DND-41 (cell line): Measurements from ENCODE around the gene MYLIP.

Experiments
- ATAC-seq: fragments of 200-7000 bp; cut with Tn5 transposase; 3 replicates; pipeline ENCODE4 v1.9.1; 2021; ENCODE audit warnings: low read depth; ENCODE audit not compliant: insufficient read depth
- DNase-seq: peaks from one replicate; pipeline ENCODE4 v3.0.0-alpha.2; 2020
- H2AFZ ChIP-seq: 2 replicates; pipeline ENCODE4 v1.6.0; 2012; ENCODE audit warnings: low read depth, low read length
- H3K27ac ChIP-seq: 2 replicates; pipeline ENCODE4 v1.5.1; 2012; ENCODE audit warnings: low read length, inconsistent platforms
- H3K27me3 ChIP-seq: fragments of 200-600 bp; sonication (generic); 2 replicates; pipeline ENCODE4 v1.6.0; 2012; ENCODE audit warnings: low read length, mild to moderate bottlenecking, inconsistent platforms; ENCODE audit not compliant: insufficient read depth, poor library complexity
- H3K36me3 ChIP-seq: 2 replicates; pipeline ENCODE4 v1.5.1; 2012; ENCODE audit warnings: low read length, inconsistent platforms; ENCODE audit not compliant: insufficient read depth
- H3K4me1 ChIP-seq: 2 replicates; pipeline ENCODE4 v1.5.1; 2012; ENCODE audit warnings: mild to moderate bottlenecking, low read length; ENCODE audit not compliant: insufficient read depth
- H3K4me2 ChIP-seq: 2 replicates; pipeline ENCODE4 v1.6.0; 2012; ENCODE audit warnings: mild to moderate bottlenecking, moderate library complexity, low read length, inconsistent platforms; ENCODE audit not compliant: insufficient read depth
- H3K4me3 ChIP-seq, 2 experiments: fragments of 200-600 bp in 1 of 2; shearing (Covaris generic) in 1 of 2; 2 replicates each; pipeline ENCODE4 v1.5.1; 2012 to 2016; ENCODE audit warnings: inconsistent platforms in 2 of 2, low read length in 2 of 2, mild to moderate bottlenecking in 2 of 2, low read depth in 1 of 2, moderate library complexity in 1 of 2
- H3K79me2 ChIP-seq: 2 replicates; pipeline ENCODE4 v1.6.0; 2012; ENCODE audit warnings: low read length, inconsistent platforms; ENCODE audit not compliant: insufficient read depth
- H3K9ac ChIP-seq: 2 replicates; pipeline ENCODE4 v1.6.0; 2012; ENCODE audit warnings: low read depth, mild to moderate bottlenecking, inconsistent platforms, low read length, moderate library complexity
- H3K9me3 ChIP-seq: 2 replicates; pipeline ENCODE4 v1.5.1; 2012; ENCODE audit warnings: low read length, moderate library complexity, mild to moderate bottlenecking, inconsistent platforms; ENCODE audit not compliant: insufficient read depth, severe bottlenecking
- H4K20me1 ChIP-seq: 2 replicates; pipeline ENCODE4 v1.6.0; 2012; ENCODE audit warnings: low read length; ENCODE audit not compliant: insufficient read depth
- EZH2 ChIP-seq: IDR thresholded peaks from 3 replicates; pipeline ENCODE4 v1.6.1; 2012; ENCODE audit warnings: borderline replicate concordance, low read depth, mild to moderate bottlenecking, moderate library complexity, low read length, inconsistent platforms; ENCODE audit not compliant: severe bottlenecking
- TF ChIP-seq, protein P1 (sequence below): IDR thresholded peaks from 2 replicates; pipeline ENCODE4 v1.5.1; 2012; ENCODE audit warnings: borderline replicate concordance, low read length, moderate library complexity, mild to moderate bottlenecking; ENCODE audit not compliant: poor library complexity, severe bottlenecking; ENCODE audit errors: extremely low read depth

Gene MYLIP

DNA sequence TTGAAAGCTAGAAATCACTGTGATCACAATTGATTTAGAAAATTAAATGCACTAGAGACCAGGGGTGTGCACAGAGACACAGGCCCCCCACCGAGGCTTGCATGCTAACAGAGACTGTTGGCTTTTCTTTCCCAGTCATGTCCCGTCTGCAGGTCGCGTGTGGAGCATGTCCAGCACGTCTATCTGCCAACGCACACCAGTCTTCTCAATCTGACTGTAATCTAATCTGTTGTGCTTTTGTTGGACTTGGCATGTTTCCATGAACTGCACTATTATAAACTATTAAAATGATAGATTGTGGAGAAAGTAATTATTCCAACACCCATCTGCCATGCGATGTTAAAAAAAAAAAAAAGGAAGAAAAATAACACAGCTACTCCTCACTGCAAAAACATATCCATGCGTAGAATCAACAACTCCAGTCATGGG, 17.7 kb downstream of the MYLIP start:
- no peak for DNase-seq
- no peaks in the 10 kb centered on the region for H3K36me3 ChIP-seq
- H3K4me3 ChIP-seq = no peak overlapping the region
- no peak overlapping the region for H2AFZ ChIP-seq
- ATAC-seq = no peak
- no peak overlapping the region for H3K9ac ChIP-seq
- no peak for TF ChIP-seq EZH2
- TF ChIP-seq, protein P1, sequence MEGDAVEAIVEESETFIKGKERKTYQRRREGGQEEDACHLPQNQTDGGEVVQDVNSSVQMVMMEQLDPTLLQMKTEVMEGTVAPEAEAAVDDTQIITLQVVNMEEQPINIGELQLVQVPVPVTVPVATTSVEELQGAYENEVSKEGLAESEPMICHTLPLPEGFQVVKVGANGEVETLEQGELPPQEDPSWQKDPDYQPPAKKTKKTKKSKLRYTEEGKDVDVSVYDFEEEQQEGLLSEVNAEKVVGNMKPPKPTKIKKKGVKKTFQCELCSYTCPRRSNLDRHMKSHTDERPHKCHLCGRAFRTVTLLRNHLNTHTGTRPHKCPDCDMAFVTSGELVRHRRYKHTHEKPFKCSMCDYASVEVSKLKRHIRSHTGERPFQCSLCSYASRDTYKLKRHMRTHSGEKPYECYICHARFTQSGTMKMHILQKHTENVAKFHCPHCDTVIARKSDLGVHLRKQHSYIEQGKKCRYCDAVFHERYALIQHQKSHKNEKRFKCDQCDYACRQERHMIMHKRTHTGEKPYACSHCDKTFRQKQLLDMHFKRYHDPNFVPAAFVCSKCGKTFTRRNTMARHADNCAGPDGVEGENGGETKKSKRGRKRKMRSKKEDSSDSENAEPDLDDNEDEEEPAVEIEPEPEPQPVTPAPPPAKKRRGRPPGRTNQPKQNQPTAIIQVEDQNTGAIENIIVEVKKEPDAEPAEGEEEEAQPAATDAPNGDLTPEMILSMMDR = no peak
- no peaks in the 10 kb centered on the region for H3K79me2 ChIP-seq
- H3K27ac ChIP-seq = no peak overlapping the region
- no peaks in the 10 kb centered on the region for H4K20me1 ChIP-seq
- no peaks in the 10 kb centered on the region for H3K9me3 ChIP-seq
- H3K4me2 ChIP-seq = no peak overlapping the region
- H3K4me1 ChIP-seq = no peaks in the 10 kb centered on the region
- H3K27me3 ChIP-seq = no peaks in the 10 kb centered on the region

DNA sequence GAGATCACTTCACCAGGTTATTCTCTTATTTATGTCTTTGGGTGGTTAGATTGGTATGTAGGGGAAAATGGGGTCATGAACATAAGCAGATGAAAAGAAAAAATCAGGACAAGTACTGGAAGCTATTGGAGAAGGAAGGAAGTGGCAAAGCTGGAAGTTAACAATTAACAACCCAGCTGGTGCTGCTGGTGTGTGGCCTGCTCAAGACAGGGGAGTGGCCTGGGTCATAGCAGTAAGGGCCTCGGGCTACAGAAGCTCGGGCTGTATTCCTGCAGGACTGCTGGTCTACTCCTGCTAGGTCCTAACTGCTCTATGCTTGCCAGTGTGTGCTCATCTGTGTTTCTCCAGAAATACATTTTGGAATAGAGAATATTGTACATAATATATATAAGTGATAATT, 19.6 kb downstream of the MYLIP start:
- TF ChIP-seq, protein P1 = no peak
- no peak for TF ChIP-seq EZH2
- Histone ChIP-seq H3K27me3 (no peaks in the 10 kb centered on the region), H2AFZ (no peak overlapping the region), H3K4me1 (no peaks in the 10 kb centered on the region), H4K20me1 (no peaks in the 10 kb centered on the region), H3K9ac (no peak overlapping the region), H3K4me2 (no peak overlapping the region), H3K4me3 (no peak overlapping the region), H3K27ac (no peak overlapping the region), H3K79me2 (no peaks in the 10 kb centered on the region), H3K9me3 (no peaks in the 10 kb centered on the region), H3K36me3 (no peaks in the 10 kb centered on the region)
- DNase-seq (no peak), ATAC-seq (no peak)

DNA sequence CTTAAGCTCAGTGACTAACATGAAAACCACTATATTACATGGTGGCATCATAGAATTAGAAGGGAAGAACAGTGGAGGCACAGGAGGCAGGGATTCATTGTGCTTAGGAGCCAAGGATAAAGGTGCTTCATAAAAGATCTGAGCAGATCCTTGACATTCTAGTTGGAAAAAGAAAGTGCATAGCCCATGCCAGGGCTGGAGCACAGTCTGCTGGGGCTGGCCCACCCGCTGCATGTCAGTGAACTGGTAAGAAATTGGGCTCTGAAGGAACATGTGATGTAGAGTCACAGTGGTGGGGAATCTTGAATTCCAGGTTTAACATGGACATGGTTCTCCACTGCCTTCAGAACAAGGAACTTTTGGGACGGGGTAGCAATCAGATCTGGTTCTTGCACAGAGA, 20.4 kb downstream of the MYLIP start:
- ATAC-seq = no peak
- no peak for DNase-seq
- H2AFZ ChIP-seq = no peak overlapping the region
- no peak overlapping the region for H3K4me2 ChIP-seq
- no peak overlapping the region for H3K9ac ChIP-seq
- TF ChIP-seq EZH2 = no peak
- TF ChIP-seq, protein P1 = no peak
- H3K79me2 ChIP-seq = no peaks in the 10 kb centered on the region
- no peak overlapping the region for H3K27ac ChIP-seq
- H3K27me3 ChIP-seq = no peaks in the 10 kb centered on the region
- no peaks in the 10 kb centered on the region for H3K4me1 ChIP-seq
- no peaks in the 10 kb centered on the region for H3K9me3 ChIP-seq
- no peak overlapping the region for H3K4me3 ChIP-seq
- no peaks in the 10 kb centered on the region for H3K36me3 ChIP-seq
- H4K20me1 ChIP-seq = no peaks in the 10 kb centered on the region

DNA sequence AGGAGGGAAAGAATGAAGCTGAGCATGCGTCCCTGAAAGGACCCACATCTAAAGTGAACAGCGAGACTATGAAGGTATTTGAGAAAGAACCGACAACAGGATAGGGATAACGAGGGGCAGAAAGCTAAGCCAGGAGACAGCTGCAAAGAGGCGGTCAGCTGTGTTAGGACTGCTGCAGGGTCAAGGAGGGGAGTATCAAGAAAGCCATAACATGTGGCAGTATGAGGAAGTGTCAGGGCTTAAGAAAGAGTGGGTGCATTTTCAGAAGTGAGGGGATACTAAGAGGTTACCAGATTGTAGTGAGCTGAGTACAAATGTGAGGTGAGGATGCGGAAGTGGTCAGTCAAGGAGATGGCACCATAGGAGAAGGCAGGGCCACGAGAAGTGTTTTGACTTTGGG, 21.2 kb downstream of the MYLIP start:
- no peak overlapping the region for H3K27ac ChIP-seq
- DNase-seq (no peak), ATAC-seq (no peak)
- H3K4me2 ChIP-seq = no peak overlapping the region
- H3K9ac ChIP-seq = no peak overlapping the region
- no peaks in the 10 kb centered on the region for H3K79me2 ChIP-seq
- H3K27me3 ChIP-seq = no peaks in the 10 kb centered on the region
- H3K4me1 ChIP-seq = no peaks in the 10 kb centered on the region
- no peaks in the 10 kb centered on the region for H3K9me3 ChIP-seq
- no peaks in the 10 kb centered on the region for H4K20me1 ChIP-seq
- H3K36me3 ChIP-seq = no peaks in the 10 kb centered on the region
- no peak overlapping the region for H2AFZ ChIP-seq
- no peak overlapping the region for H3K4me3 ChIP-seq
- no peak for TF ChIP-seq EZH2
- TF ChIP-seq, protein P1 = no peak
